Measurements from ENCODE around the gene UNC5C.

DNA sequence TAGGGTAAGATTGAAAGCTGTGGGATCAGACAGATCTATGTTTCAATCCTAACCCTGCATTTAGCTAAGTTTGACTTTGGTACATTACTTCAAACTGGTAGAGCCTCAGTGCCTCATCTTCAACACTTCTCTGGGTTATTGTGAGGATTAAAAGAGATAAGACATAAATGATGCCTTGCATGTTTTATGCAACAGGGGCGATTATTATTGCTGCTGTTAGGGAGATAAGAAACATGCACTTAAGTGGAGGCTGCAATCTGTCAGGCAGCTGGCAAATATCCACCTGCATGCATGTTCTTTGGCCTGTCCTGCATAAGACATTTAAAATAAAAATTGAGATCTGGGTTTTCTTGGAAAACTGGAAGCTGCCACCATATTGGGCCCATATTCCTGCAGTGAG, 24.6 kb downstream of the UNC5C start:
- TF ChIP-seq, protein P1, sequence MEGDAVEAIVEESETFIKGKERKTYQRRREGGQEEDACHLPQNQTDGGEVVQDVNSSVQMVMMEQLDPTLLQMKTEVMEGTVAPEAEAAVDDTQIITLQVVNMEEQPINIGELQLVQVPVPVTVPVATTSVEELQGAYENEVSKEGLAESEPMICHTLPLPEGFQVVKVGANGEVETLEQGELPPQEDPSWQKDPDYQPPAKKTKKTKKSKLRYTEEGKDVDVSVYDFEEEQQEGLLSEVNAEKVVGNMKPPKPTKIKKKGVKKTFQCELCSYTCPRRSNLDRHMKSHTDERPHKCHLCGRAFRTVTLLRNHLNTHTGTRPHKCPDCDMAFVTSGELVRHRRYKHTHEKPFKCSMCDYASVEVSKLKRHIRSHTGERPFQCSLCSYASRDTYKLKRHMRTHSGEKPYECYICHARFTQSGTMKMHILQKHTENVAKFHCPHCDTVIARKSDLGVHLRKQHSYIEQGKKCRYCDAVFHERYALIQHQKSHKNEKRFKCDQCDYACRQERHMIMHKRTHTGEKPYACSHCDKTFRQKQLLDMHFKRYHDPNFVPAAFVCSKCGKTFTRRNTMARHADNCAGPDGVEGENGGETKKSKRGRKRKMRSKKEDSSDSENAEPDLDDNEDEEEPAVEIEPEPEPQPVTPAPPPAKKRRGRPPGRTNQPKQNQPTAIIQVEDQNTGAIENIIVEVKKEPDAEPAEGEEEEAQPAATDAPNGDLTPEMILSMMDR (IDR thresholded peaks at IDR 0.05; ENCODE audit: control extremely low read depth in 1 of 3, insufficient read depth in 1 of 3, low read depth in 1 of 3, low read length in 3 of 3) = no peak
- no peak for TF ChIP-seq SIN3A (conservative IDR thresholded peaks at IDR 0.05 in 1 of 2, IDR thresholded peaks at IDR 0.05 in 1 of 2; ENCODE audit: low read depth in 1 of 2, low read length in 2 of 2)
- TF ChIP-seq SUZ12 (IDR thresholded peaks at IDR 0.05; ENCODE audit: low read length) = no peak
- no peak for TF ChIP-seq TCF12 (IDR thresholded peaks at IDR 0.05; ENCODE audit: low read depth, low read length)
- TF ChIP-seq POLR2AphosphoS5 (IDR thresholded peaks at IDR 0.05; ENCODE audit: low read depth, low read length) = no peak
